NCI-H524 treated with DMSO at 0.1 percent for 48 hours (cell line): Measurements from ENCODE around the gene SSBP3.
"Not testable (repeated sequence)": the region's sequence is repeated elsewhere in the genome, so short reads cannot be mapped to it uniquely, and the experiment has no call there.

Experiments used
- DNase-seq: peaks from one replicate; lab custom pipeline; 2025; lab: John Stamatoyannopoulos, UW

Gene SSBP3

DNA sequence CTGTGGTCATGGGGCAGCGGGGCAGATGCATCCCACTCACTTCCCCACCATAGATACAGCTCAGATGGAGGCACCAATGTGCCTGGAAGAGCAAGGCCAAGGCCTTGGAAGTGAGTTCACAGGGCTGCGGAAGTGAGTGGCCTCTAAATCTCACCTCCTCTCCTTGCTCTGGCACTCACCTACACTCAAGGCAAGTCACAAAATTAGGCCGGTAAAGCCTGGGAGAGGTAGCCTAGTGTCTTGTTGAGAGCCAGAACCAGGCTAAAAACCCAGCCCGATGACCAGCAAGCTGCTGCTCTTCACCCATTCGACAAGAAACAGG, 57.5 kb downstream of the SSBP3 start:
- no peak for DNase-seq

DNA sequence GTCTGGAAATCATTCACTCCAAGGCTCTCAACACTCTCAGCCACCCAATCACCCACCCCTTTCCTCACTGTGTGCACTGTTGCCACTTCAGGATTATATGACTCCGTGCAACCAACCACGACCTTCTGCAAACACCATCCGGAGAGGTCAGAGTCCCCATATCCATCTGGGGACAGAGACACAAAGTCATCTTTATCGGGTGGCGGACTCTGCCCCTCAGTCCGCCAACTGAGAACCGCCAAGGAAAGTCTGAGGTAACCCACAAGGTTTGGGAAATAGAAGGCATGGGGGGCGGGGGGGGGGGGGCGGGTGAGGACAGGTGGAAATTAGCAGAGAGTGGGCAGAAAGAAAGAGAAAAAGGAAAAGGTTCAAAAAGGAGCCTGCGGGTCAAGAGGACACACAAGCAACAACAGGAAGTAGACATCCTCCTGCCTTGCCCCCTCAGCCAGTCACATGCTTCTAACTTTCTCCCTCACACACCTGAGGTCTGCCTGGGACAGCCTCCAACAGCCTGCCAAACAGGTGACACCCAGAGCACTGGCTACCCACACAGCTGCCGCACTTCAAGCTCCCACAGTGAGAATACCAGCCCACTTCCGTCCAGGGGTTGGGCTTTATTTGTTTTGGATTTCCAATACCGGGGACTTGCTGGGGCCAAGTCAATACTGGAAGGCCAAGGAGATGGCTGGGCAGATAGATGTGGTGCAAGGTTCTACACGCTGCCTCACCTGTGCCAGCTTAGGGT, 58.1 kb downstream of the SSBP3 start:
- no peak for DNase-seq

DNA sequence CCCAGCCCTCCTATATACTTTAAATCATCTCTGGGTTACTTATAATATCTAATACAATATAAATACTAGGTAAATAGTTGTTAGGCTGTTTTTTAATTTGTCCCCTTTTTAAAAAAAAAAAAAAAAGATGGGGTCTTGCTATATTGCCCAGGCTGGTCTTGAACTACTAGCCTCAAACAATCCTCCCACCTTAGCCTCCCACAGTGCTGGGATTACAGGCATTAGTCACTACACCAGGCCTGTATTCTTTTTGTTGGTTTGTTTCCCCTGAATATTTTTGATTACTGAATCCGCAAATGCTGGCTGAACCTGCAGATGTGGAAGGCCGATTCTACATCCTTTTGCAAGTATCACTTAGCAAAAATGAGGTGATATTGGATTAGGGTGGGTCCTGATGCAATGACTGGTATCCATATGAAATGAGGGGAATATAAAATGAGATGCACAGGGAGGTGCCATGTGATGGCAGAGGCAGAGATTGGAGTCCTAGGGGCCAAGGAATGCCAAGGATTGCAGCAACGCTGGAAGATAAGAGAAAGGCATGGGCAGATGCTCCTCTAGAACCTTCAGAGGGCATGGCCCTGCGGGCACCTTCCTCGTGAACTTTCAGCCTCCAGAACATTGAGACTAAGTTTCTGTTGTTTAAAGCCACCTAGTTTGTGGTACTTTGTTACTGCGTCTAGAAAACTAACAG, 58.8 kb downstream of the SSBP3 start:
- DNase-seq: no peak

DNA sequence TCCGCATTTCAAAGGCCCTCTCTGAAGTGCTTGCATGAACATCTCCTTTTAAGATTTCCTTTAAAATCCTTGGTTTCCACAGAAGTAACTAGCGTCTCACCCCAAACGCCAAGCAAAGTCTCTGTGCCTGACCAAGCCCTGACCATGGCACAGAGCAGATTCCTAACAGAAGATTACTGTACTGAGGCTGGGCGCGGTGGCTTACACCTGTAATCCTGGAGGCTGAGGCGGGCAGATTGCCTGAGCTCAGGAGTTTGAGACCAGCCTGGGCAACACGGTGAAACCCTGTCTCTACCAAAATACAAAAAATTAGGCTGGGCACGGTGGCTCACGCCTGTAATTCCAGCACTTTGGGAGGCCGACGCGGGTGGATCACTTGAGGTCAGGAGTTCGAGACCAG, 60.6 kb downstream of the SSBP3 start:
- DNase-seq: not testable (repeated sequence)

- DNase-seq: no peak
Measured at GRCh38 chr1:54345116-54345515, 61.1 kb downstream of the SSBP3 start.

DNA sequence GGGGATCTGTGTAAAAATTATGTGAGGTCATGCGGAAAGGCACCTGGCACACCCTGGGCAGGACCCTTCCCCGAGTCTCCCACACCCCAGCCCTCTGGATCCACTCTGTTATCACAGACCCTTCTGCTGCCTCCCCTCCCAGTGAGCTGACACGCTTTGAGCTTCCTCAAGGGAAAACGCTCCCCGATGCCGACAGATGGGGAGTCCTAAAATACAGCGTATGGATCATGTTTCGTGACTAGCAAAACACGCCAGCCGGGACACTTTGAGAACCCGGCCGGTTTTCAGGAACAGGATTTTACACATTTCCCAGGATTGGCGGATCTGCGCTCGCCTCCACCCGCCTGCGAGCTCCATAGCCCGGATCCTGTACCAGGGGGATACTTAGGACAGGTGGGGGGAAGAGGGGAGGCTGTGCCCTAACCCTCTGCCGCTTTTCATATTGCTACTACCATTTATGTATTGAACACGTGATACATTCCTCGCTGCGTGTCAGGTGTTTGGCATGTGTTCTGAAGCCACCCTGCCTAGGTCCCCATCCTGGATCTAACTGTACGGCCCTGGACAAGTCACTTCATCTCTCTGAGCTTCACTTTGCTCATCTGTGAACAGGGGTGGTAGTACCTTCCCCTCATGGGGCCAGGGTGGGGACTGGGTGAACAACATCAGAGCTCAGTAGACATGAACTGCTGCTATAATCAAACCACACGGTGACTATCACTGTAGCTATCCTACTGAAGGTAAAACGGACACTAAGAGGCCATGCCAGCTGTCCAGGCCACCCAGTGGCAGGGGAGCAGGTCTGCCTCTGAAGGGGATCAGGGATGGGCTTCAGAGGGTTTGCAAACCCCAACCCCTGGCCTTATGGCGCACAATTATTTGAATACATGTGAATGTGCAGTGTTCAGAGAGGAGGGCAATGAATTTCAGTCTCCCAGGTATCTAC, 63.2 kb downstream of the SSBP3 start:
- DNase-seq: peak; percentile 82

- no peak for DNase-seq
Measured at GRCh38 chr1:54342288-54342687, 63.9 kb downstream of the SSBP3 start.

DNA sequence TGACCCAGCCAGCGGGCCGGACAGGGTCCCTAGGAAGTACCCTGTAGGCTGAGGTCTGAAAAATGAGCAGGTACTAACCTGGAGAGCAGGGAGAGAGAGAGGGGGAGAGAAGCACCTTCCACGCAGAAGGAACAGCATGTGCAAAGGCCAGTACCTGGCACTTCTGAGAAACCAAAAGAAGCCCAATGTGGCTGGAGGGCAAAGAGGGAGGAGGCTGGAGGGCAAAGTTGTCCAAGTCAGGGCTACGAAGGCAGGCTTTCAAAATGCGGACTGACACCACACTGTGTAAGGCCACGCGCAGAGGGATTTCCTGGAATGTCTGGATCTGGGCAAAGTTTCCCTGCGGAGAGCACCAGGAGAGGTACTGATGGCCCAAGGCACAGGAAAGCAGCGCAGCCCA, 64.4 kb downstream of the SSBP3 start:
- no peak for DNase-seq

DNA sequence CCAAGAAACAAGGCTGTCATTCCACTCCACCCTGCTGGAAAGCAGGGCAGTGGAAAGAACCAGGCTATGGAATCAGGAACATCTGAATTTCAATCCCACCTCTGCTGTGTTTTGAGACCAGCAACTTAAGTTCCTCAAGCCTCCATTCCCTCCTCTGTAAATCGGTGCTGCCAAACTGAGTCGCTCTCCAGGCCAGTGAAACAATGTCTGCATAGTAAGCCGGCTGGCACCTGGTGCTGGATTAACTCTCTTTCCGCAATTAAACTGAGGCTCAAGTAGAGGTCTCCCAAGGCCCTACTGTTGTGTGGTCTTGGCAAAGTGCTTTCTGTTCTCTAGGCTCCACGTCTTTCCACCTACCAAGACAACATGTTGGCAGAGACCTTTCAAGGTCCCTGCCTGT, 65.3 kb downstream of the SSBP3 start:
- peak; percentile 61 for DNase-seq

DNA sequence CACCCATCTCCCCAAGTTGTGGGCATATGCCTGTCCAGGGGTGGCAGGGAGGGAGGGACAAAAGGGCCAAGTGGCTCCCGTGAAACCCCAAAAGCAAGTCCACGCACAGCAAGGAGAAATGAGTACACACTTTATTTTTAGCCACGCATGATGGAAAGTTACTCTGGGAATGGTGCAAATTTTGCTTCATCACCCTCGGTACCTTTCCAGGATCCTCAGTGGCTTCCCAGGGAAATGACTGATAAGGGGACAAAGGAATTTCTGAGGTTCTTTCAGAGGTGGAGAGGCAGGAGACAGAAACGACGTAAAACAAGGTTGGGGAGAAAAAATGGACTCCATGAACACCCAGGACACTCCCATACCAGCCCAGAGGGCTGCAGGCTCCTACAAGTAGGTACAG, 65.8 kb downstream of the SSBP3 start:
- no peak for DNase-seq

DNA sequence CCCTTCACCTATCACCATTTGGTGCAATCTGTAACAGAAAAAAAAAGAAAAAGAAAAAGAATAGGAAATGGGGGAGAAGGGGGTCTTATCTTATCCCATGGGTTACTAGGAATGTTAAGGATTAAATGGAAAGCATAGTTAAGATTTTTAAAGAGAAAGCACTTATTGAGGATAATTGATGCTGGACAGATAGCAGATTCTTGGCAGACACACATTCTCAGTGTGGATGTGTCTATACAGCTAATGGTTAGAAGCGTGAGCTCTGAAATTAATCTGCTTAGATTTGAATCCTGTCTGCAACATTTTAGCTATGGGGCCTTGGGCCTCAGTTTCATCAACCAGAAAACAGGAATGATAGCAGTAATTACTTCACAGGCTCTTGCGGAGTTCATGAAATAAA, 67.1 kb downstream of the SSBP3 start:
- DNase-seq: no peak

DNA sequence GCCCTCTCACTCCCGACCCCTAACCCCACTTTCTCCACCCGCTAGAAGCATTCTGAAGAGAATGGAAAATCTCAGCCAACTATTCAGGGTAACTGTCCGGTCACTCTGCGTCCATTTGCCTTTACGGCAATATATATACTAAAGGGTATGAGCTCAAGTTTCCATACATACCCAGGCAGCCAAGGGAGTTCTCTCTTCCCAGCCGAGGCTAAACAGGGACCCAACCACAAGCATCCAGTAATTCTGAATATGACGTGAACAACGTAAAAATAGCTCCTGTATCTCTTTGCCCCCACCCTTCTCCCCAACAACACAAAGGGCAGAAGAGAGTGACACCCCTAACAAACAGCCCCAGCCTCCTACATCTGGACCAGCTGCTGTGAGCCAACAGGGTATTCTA, 67.7 kb downstream of the SSBP3 start:
- no peak for DNase-seq

GRCh38 chr1:54337928-54338327, 68.3 kb downstream of the SSBP3 start:
- DNase-seq: no peak

DNA sequence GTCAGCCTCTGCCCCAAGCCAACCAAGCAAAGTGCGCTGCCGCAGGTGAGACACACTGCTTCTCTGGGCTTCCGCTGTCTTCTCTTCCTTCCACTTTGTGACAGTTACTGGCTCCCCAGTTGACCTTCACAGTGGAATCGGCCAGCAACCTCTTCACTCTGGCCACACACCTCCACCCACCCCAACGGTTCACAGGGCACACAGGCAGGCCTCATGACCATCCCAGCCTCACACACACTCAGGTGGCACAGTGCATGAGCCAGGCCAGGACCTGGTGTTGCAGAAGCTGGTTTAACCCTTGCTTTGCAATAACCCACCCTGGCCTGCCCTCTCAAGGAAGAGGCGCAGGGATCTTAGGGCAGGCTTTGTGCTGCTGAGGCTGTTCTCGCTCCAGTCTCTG, 69.2 kb downstream of the SSBP3 start:
- no peak for DNase-seq

GRCh38 chr1:54336116-54336515, 70.1 kb downstream of the SSBP3 start:
- DNase-seq: no peak

DNA sequence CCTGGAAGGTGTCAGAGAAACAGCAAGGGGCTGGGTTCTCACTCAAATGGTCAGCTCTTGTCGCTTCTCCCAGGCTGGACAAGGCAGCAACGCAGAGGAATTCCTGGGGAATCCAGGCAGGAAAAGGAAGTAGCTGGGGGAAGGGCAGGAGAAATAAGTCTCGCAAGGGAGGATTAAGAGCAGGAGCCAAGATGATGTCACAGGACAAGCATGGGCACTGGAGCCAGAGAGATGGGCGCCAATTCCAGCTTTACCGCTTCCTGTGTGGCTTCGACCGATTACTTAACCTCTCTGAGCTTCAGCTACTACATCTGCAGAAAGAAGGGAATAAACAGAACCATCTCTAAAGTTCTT, 70.5 kb downstream of the SSBP3 start:
- DNase-seq: no peak

GRCh38 chr1:54335011-54335754, 71.0 kb downstream of the SSBP3 start:
- DNase-seq: peak; percentile 56

DNA sequence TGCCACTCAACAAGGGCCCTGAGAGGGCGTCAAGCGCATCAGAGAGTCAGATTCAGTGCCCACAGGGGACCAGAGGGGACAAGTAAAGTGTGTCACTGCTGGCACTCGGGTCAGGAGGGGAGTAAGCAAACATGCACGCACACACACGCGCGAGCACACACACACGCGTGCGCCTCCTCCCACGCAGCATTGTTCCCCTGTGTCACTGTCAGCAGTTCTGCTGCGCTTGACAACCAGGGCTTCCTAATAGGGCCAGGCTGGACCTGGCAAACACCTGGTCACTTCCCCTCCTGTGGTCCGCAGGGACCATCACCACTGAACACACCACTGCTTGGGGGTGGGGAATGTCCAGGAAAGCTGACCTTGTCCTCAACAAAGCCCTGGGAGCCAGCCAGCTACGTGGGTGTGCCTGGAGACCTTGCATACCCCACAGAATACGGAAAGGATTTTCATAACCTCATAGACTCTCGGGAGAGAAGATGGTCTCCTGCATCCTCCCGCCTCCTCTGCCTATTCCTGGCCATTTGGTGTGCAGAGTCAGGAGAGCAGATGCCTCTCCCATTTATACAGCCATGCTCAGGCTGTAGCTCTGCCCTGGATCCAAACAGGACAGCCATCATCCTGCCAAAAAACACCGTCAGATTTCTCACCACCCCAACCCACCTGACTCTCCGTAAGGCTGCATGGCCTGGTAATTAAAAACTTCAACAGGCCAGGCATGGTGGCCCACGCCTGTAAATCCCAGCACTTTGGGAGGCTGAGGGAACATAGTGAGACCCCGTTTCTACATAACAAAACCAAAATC, 73.2 kb downstream of the SSBP3 start:
- no peak for DNase-seq

GRCh38 chr1:54331843-54332463, 74.2 kb downstream of the SSBP3 start:
- DNase-seq: peak; percentile 61

DNA sequence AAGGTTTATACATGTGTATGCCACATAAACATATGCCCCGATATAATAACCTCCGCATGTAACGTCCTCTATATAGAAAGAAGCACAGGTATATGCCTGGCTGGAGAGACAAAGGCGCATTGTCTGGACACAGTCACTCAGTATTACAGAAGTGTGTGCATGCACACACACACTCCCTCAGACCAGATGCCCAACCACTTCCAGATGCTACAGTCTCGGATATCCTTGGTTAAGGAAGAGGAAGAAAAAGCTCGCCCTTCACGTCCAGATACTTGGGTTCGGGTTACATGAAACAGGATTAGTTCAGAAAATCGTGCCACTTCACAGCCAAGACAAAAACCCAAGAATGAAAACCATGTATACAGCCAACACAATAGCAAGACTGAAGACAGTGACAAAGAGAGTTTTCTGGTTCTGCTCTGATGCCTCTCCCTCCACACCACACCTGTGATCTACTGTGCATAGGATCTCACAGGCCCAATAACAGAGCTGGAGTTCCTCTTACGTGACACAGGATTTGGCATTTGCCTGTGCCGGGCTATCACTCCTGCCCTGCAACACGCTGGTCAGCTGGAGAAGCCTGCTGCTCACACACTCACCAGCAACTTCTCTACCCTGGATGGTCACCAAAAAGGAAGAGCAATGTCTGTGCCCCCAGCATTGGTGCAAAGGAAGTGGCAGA, 75.0 kb downstream of the SSBP3 start:
- DNase-seq: peak; percentile 92
